CD4-positive, alpha-beta memory T cell (primary cell): ENCODE results near the gene DUSP22. TPM values are rescaled to one million over a fixed set of nuclear protein-coding genes. Genes with fewer than 3 reads are reported as not detected.

ENCODE experiments used
- CTCF ChIA-PET: fragments of 350-600 bp; sonication (Branson Sonifier 250); formaldehyde crosslinking; loops from one replicate; lab custom pipeline; 2021; ENCODE audit warnings: inconsistent platforms; ENCODE audit not compliant: partially characterized antibody; lab: Charles Lee
- POLR2A ChIA-PET: fragments of 350-600 bp; sonication (Branson Sonifier 250); formaldehyde crosslinking; loops from one replicate; lab custom pipeline; 2021; ENCODE audit not compliant: partially characterized antibody; lab: Charles Lee
- DNase-seq, 5 donors: peaks; one replicate each; pipeline versions ENCODE4 v3.0.0 to v3.0.0-alpha.2; 2020 to 2022; ENCODE audit warnings: mixed read lengths in 1 of 5
- H3K27ac ChIP-seq: one replicate; pipeline ENCODE4 v1.7.0; 2013; ENCODE audit warnings: low read depth, low read length
- H3K27me3 ChIP-seq: 2 replicates; pipeline ENCODE4 v1.7.0; 2013; ENCODE audit warnings: mild to moderate bottlenecking, low read length, moderate library complexity; ENCODE audit not compliant: insufficient read depth
- H3K36me3 ChIP-seq: 2 replicates; pipeline ENCODE4 v1.7.0; 2013; ENCODE audit warnings: mild to moderate bottlenecking, low read length, moderate library complexity; ENCODE audit not compliant: insufficient read depth
- H3K4me1 ChIP-seq: 2 replicates; pipeline ENCODE4 v1.7.0; 2013; ENCODE audit warnings: mild to moderate bottlenecking, low read length, moderate library complexity; ENCODE audit not compliant: insufficient read depth
- H3K4me3 ChIP-seq, 2 donors: one replicate each; pipeline ENCODE4 v1.7.0; 2013; ENCODE audit warnings: low read length in 2 of 2, mild to moderate bottlenecking in 1 of 2
- H3K9me3 ChIP-seq, 2 donors: one replicate each; pipeline ENCODE4 v1.7.0; 2013; ENCODE audit warnings: low read length in 2 of 2, control low read depth in 1 of 2; ENCODE audit not compliant: control insufficient read depth in 1 of 2
- H3K27ac Mint-ChIP-seq, 7 donors: one replicate each; pipeline ENCODE4 v1.8.0; 2020 to 2021; ENCODE audit warnings: mixed read lengths in 7 of 7, mild to moderate bottlenecking in 6 of 7, inconsistent platforms in 3 of 7, moderate library complexity in 3 of 7
- H3K27me3 Mint-ChIP-seq, 2 donors: one replicate each; pipeline ENCODE4 v1.8.0; 2020 to 2021; ENCODE audit warnings: mixed read lengths in 2 of 2
- H3K36me3 Mint-ChIP-seq, 2 donors: one replicate each; pipeline ENCODE4 v1.8.0; 2020 to 2021; ENCODE audit warnings: mixed read lengths in 2 of 2, inconsistent platforms in 1 of 2, mild to moderate bottlenecking in 1 of 2
- H3K4me1 Mint-ChIP-seq, 4 donors: one replicate each; pipeline ENCODE4 v1.8.0; 2020 to 2021; ENCODE audit warnings: mixed read lengths in 4 of 4, mild to moderate bottlenecking in 1 of 4
- H3K4me3 Mint-ChIP-seq, 8 donors: one replicate each; pipeline ENCODE4 v1.8.0; 2020 to 2021; ENCODE audit warnings: mixed read lengths in 8 of 8, mild to moderate bottlenecking in 7 of 8, moderate library complexity in 6 of 8, inconsistent platforms in 3 of 8
- H3K9me3 Mint-ChIP-seq, 8 donors: one replicate each; pipeline ENCODE4 v1.8.0; 2020 to 2021; ENCODE audit warnings: mixed read lengths in 8 of 8, mild to moderate bottlenecking in 5 of 8, inconsistent platforms in 3 of 8, moderate library complexity in 1 of 8
- intact Hi-C: fragments of 100-400 bp; cut with micrococcal nuclease; formaldehyde crosslinking; loops from one replicate; pipeline ENCODE4 v1.15.1; 2023
- polyA plus RNA-seq, 2 donors: library from polyadenylated mRNA; unstranded; fragments of 300-500 nt; fragmentation: Illumina TruSeq; gene quantifications; one replicate each; pipeline ENCODE4 v1.2.3, GENCODE V29; 2021
- total RNA-seq, 2 experiments: library from RNA; stranded (reverse); gene quantifications; one replicate each; pipeline ENCODE4 v1.2.3, GENCODE V29; 2021

Gene DUSP22
- total and polyA plus RNA-seq, 4 experiments from 2014 or later, result 32.8 to 49.4 (median 38.9) TPM

- Mint-ChIP-seq H3K4me1 (peaks cover 0 to 5% (median 0%) of the 10 kb centered on the region in 4 donors), H3K9me3 (peaks cover 0 to 17% (median 0%) of the 10 kb centered on the region in 8 donors), H3K36me3 (peaks cover 18 to 31% of the 10 kb centered on the region in 2 donors), H3K27me3 (no peaks in the 10 kb centered on the region), H3K27ac (no peak overlapping the region), H3K4me3 (no peak overlapping the region)
- intact Hi-C loops, result no loop called here
- ChIA-PET CTCF (no interaction called here), POLR2A (no interaction called here)
- no peak for DNase-seq
- H3K27me3 ChIP-seq, result no peaks in the 10 kb centered on the region
- no peak overlapping the region for H3K27ac ChIP-seq
- no peak overlapping the region for H3K4me3 ChIP-seq
- H3K4me1 ChIP-seq, result no peaks in the 10 kb centered on the region
- H3K9me3 ChIP-seq, result no peaks in the 10 kb centered on the region
- H3K36me3 ChIP-seq, result no peaks in the 10 kb centered on the region
Observed at GRCh38 chr6:353642-354614, 61.6 kb downstream of the DUSP22 start.

- POLR2A ChIA-PET, result no interaction called here
- Mint-ChIP-seq H3K4me3 (no peak overlapping the region), H3K9me3 (peaks cover 0 to 17% (median 0%) of the 10 kb centered on the region in 8 donors), H3K36me3 (peaks cover 10 to 25% of the 10 kb centered on the region in 2 donors), H3K27ac (no peak overlapping the region), H3K27me3 (no peaks in the 10 kb centered on the region), H3K4me1 (peaks cover 0 to 5% (median 0%) of the 10 kb centered on the region in 4 donors)
- Histone ChIP-seq H3K4me1 (no peaks in the 10 kb centered on the region), H3K4me3 (no peak overlapping the region), H3K36me3 (no peaks in the 10 kb centered on the region), H3K27me3 (no peaks in the 10 kb centered on the region), H3K9me3 (no peaks in the 10 kb centered on the region), H3K27ac (no peak overlapping the region)
- no peak for DNase-seq
- CTCF ChIA-PET, result interaction anchor here (1.3 kb wide), 1 partner anchor 10 kb away, joined by 3 read pairs; no protein-coding TSS in a partner anchor
- intact Hi-C loops, result no loop called here
Observed at GRCh38 chr6:354631-355280, 62.5 kb downstream of the DUSP22 start.

- POLR2A ChIA-PET, result no interaction called here
Observed at GRCh38 chr6:355373-356208, 63.3 kb downstream of the DUSP22 start.

GRCh38 chr6:356828-357251 is 64.6 kb downstream of the DUSP22 start:
- DNase-seq, result no peak
- ChIA-PET POLR2A (no interaction called here), CTCF (no interaction called here)
- Histone ChIP-seq H3K27ac (no peak overlapping the region), H3K27me3 (no peaks in the 10 kb centered on the region), H3K4me3 (no peak overlapping the region), H3K4me1 (no peaks in the 10 kb centered on the region), H3K9me3 (no peaks in the 10 kb centered on the region), H3K36me3 (no peaks in the 10 kb centered on the region)
- no peaks in the 10 kb centered on the region for H3K27me3 Mint-ChIP-seq
- no peak overlapping the region for H3K4me3 Mint-ChIP-seq
- peaks cover 0 to 10% (median 0%) of the 10 kb centered on the region in 8 donors for H3K9me3 Mint-ChIP-seq
- peaks cover 4 to 5% of the 10 kb centered on the region in 2 donors for H3K36me3 Mint-ChIP-seq
- H3K27ac Mint-ChIP-seq, result no peak overlapping the region
- peaks cover 0 to 5% (median 0%) of the 10 kb centered on the region in 4 donors for H3K4me1 Mint-ChIP-seq
- intact Hi-C loops, result no loop called here

More at GRCh38 chr6:355373-356208, 63.3 kb downstream of the DUSP22 start:
- Mint-ChIP-seq H3K9me3 (peaks cover 0 to 15% (median 0%) of the 10 kb centered on the region in 8 donors), H3K36me3 (peaks cover 7 to 16% of the 10 kb centered on the region in 2 donors), H3K4me3 (no peak overlapping the region), H3K27me3 (no peaks in the 10 kb centered on the region), H3K27ac (no peak overlapping the region), H3K4me1 (peaks cover 0 to 5% (median 0%) of the 10 kb centered on the region in 4 donors)
- DNase-seq, result no peak
- no peak overlapping the region for H3K27ac ChIP-seq
- H3K36me3 ChIP-seq, result no peaks in the 10 kb centered on the region
- H3K4me1 ChIP-seq, result no peaks in the 10 kb centered on the region
- no peaks in the 10 kb centered on the region for H3K9me3 ChIP-seq
- CTCF ChIA-PET, result interaction anchor here (1.3 kb wide), 1 partner anchor 11 kb away, joined by 3 read pairs; no protein-coding TSS in a partner anchor
- intact Hi-C loops, result no loop called here
- H3K27me3 ChIP-seq, result no peaks in the 10 kb centered on the region
- H3K4me3 ChIP-seq, result no peak overlapping the region

DNA sequence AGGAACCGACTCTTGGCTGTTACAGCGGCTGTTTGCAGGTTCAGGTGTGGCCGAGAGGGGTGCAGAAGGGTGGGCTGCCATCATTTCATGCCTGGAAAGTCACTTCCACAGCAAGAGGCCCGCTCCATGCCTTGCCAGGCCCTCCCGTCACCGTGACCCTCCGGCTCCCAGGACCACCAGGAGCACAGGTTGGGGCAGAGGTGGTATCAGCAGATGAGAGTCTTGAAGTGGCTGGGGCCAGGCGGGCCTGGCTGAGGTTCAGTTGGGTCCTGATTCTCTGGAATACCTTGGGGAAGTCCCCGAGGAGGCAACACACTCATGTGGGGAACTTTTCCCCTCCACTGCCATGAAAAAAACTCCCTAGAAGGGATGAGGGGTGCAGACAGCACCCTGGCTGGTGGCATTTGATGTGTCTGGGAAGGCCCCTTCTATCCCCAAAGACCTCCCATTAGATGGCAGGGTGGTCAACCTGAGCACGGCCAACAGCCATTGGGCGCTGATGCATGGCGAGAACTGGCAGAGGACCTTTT is 65.0 kb downstream of the DUSP22 start:
- H3K27me3 Mint-ChIP-seq, result no peaks in the 10 kb centered on the region
- Histone ChIP-seq H3K4me3 (no peak overlapping the region), H3K4me1 (no peaks in the 10 kb centered on the region), H3K27me3 (no peaks in the 10 kb centered on the region), H3K9me3 (no peaks in the 10 kb centered on the region), H3K36me3 (no peaks in the 10 kb centered on the region), H3K27ac (no peak overlapping the region)
- CTCF ChIA-PET, result no interaction called here
- H3K9me3 Mint-ChIP-seq, result peaks cover 0 to 10% (median 1%) of the 10 kb centered on the region in 8 donors
- intact Hi-C loops, result no loop called here
- peaks cover 4 to 5% of the 10 kb centered on the region in 2 donors for H3K36me3 Mint-ChIP-seq
- peaks cover 0 to 5% (median 0%) of the 10 kb centered on the region in 4 donors for H3K4me1 Mint-ChIP-seq
- no peak for DNase-seq
- POLR2A ChIA-PET, result no interaction called here
- no peak overlapping the region for H3K4me3 Mint-ChIP-seq
- H3K27ac Mint-ChIP-seq, result no peak overlapping the region

GRCh38 chr6:357791-358341 is 65.6 kb downstream of the DUSP22 start:
- H3K4me1 Mint-ChIP-seq, result peaks cover 0 to 5% (median 0%) of the 10 kb centered on the region in 4 donors
- Histone ChIP-seq H3K27ac (no peak overlapping the region), H3K36me3 (no peaks in the 10 kb centered on the region), H3K9me3 (no peaks in the 10 kb centered on the region), H3K27me3 (no peaks in the 10 kb centered on the region), H3K4me3 (no peak overlapping the region), H3K4me1 (no peaks in the 10 kb centered on the region)
- no peak overlapping the region for H3K4me3 Mint-ChIP-seq
- H3K9me3 Mint-ChIP-seq, result peaks cover 0 to 14% (median 6%) of the 10 kb centered on the region in 8 donors
- peaks cover 2 to 5% of the 10 kb centered on the region in 2 donors for H3K36me3 Mint-ChIP-seq
- no peaks in the 10 kb centered on the region for H3K27me3 Mint-ChIP-seq
- CTCF ChIA-PET, result no interaction called here
- POLR2A ChIA-PET, result no interaction called here
- intact Hi-C loops, result no loop called here
- H3K27ac Mint-ChIP-seq, result peak overlapping the region in 1 of 7 donors; percentile 24
- DNase-seq, result no peak
